ENCODE data around the gene CDON.

- TF ChIP-seq POLR2A (IDR thresholded peaks at IDR 0.05; ENCODE audit: low read length) = no peak
- no peak for TF ChIP-seq RAD21 (conservative IDR thresholded peaks at IDR 0.05 in 1 of 2, IDR thresholded peaks at IDR 0.05 in 1 of 2)
- TF ChIP-seq REST (IDR thresholded peaks at IDR 0.05) = no peak
- no peak for TF ChIP-seq PHF8 (IDR thresholded peaks at IDR 0.05; ENCODE audit: borderline replicate concordance, low read depth)
Measured at GRCh38 chr11:125955856-125956255, 106.8 kb downstream of the CDON start.
